GM13976 (cell line): ENCODE results near the gene MED8.
A peak's percentile ranks its signal among the peaks of the same experiment; 100 is the strongest.

Experiments
- DNase-seq: peaks from one replicate; pipeline ENCODE4 v3.0.0; 2012; ENCODE audit warnings: low spot score
- CTCF ChIP-seq: IDR thresholded peaks from 2 replicates; pipeline ENCODE4 v1.5.1; 2012; ENCODE audit warnings: borderline replicate concordance, mild to moderate bottlenecking; ENCODE audit not compliant: insufficient read depth; ENCODE audit errors: extremely low read depth, missing control alignments, control extremely low read depth
- in situ Hi-C: fragments of 300-500 bp; cut with MboI; formaldehyde crosslinking; loops from one replicate; pipeline ENCODE4 v1.12.0; 2022; ENCODE audit warnings: low sequenced_read_pairs, mixed read lengths, inconsistent platforms; ENCODE audit not compliant: unreplicated experiment

Gene MED8

GRCh38 chr1:43367904-43368645 is 21.5 kb downstream of the MED8 start, which contains the start of gene ELOVL1:
ELOVL1 (minus strand) TSS chr1:43368011; CDS start chr1:43365609, 2,402 bp downstream.
- in situ Hi-C loops: loop anchor here (25.0 kb wide), 1 partner anchor 131 kb away; no protein-coding TSS in a partner anchor
- peak; percentile 98 for DNase-seq
- peak; percentile 41 for TF ChIP-seq CTCF

- in situ Hi-C loops: loop anchor here (25.0 kb wide), 1 partner anchor 130 kb away; no protein-coding TSS in a partner anchor
- DNase-seq: peak; percentile 59
- no peak for TF ChIP-seq CTCF
Measured at GRCh38 chr1:43367026-43367903, 22.3 kb downstream of the MED8 start.

- in situ Hi-C loops: loop anchor here (25.0 kb wide), 1 partner anchor 129 kb away; no protein-coding TSS in a partner anchor
- DNase-seq: no peak
- no peak for TF ChIP-seq CTCF
Measured at GRCh38 chr1:43366601-43367025, 23.0 kb downstream of the MED8 start.

GRCh38 chr1:43366179-43366578 is 23.4 kb downstream of the MED8 start:
- no peak for TF ChIP-seq CTCF
- in situ Hi-C loops: loop anchor here (25.0 kb wide), 1 partner anchor 129 kb away; no protein-coding TSS in a partner anchor
- no peak for DNase-seq

GRCh38 chr1:43365678-43366077 is 23.9 kb downstream of the MED8 start:
- in situ Hi-C loops: loop anchor here (25.0 kb wide), 1 partner anchor 128 kb away; no protein-coding TSS in a partner anchor
- TF ChIP-seq CTCF: no peak
- DNase-seq: no peak

GRCh38 chr1:43363935-43364525 is 25.6 kb downstream of the MED8 start:
- no peak for DNase-seq
- TF ChIP-seq CTCF: no peak
- in situ Hi-C loops: loop anchor here (25.0 kb wide), 1 partner anchor 127 kb away; no protein-coding TSS in a partner anchor
